ENCODE data around the gene PTX3. TPM values are rescaled to one million over a fixed set of nuclear protein-coding genes. Genes with fewer than 3 reads are reported as not detected.

Gene PTX3
- total and polyA plus RNA-seq, 10 of the 15 experiments (the other 5 are each of a cell fraction or from before 2014, with no cell fraction given) = 0.03 to 0.11 (median 0.06) TPM; not detected in 7

DNA sequence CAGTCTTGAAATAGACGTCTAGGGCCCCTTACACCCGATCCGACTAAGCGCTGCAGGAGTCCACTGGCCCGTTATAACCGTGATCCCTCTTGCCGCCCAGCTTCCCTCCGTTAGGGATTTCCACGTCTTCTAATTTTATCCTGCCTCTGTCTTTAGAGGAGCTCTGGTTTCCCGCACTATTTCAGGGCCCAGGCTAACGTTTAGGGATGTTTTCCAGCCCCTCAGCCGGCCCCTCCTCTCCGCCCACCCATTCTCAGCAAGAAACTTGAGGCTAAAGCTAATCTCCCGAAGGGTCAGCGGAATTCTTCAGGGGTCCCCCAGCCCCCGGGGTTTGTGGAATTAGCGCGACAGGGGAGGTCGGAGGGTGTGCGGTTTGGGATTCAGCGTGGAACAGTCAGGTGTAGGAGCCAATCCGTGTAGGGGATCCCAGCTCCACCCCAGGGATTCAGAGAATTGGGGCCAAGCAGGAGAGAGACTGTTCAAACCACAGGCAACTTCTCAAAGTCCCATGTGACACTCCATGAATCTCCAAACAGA is 1.6 kb downstream of the PTX3 start:
- no peaks in the 10 kb centered on the region for H4K20me1 ChIP-seq (ENCODE audit: control insufficient read depth, insufficient read depth)
- peaks cover 4 to 10% of the 10 kb centered on the region in 2 experiments; a peak in 3 of 4 replicates for H3K27me3 ChIP-seq (replicated peaks in 1 of 2; ENCODE audit: control insufficient read depth in 2 of 2, insufficient read depth in 2 of 2, low read length in 1 of 2)
- no peak for TF ChIP-seq MEF2A (IDR thresholded peaks at IDR 0.05; ENCODE audit: insufficient read depth, low read depth, low read length)
- no peak for TF ChIP-seq TBL1XR1 (IDR thresholded peaks at IDR 0.05; ENCODE audit: low read depth, low read length)
- no peak for TF ChIP-seq MEF2B (IDR thresholded peaks at IDR 0.05; ENCODE audit: partially characterized antibody, poor library complexity, severe bottlenecking)
- TF ChIP-seq ZNF274 (IDR thresholded peaks at IDR 0.05; ENCODE audit: insufficient read depth, insufficient read length) = no peak
- no peak for TF ChIP-seq MTA2 (IDR thresholded peaks at IDR 0.05; ENCODE audit: low read depth)
- no peak for TF ChIP-seq ZNF384 (IDR thresholded peaks at IDR 0.05; ENCODE audit: borderline replicate concordance, low read depth, low read length)
- TF ChIP-seq HCFC1 (IDR thresholded peaks at IDR 0.05; ENCODE audit: low read length) = no peak
- TF ChIP-seq RAD21 (IDR thresholded peaks at IDR 0.05; ENCODE audit: insufficient read depth, low read depth, low read length) = no peak
- no peak for TF ChIP-seq BHLHE40 (IDR thresholded peaks at IDR 0.05; ENCODE audit: borderline replicate concordance in 1 of 2, low read depth in 2 of 2, low read length in 1 of 2)
- TF ChIP-seq, protein P1, sequence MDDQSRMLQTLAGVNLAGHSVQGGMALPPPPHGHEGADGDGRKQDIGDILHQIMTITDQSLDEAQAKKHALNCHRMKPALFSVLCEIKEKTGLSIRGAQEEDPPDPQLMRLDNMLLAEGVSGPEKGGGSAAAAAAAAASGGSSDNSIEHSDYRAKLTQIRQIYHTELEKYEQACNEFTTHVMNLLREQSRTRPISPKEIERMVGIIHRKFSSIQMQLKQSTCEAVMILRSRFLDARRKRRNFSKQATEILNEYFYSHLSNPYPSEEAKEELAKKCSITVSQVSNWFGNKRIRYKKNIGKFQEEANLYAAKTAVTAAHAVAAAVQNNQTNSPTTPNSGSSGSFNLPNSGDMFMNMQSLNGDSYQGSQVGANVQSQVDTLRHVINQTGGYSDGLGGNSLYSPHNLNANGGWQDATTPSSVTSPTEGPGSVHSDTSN (IDR thresholded peaks at IDR 0.05; ENCODE audit: insufficient replicate concordance, low read depth, low read length) = no peak
- TF ChIP-seq EGR1 (IDR thresholded peaks at IDR 0.05; ENCODE audit: borderline replicate concordance in 1 of 2, low read depth in 2 of 2, low read length in 2 of 2) = no peak
- TF ChIP-seq CEBPB (IDR thresholded peaks at IDR 0.05; ENCODE audit: borderline replicate concordance in 1 of 2, low read depth in 2 of 2, low read length in 2 of 2) = no peak
- TF ChIP-seq, protein P2, sequence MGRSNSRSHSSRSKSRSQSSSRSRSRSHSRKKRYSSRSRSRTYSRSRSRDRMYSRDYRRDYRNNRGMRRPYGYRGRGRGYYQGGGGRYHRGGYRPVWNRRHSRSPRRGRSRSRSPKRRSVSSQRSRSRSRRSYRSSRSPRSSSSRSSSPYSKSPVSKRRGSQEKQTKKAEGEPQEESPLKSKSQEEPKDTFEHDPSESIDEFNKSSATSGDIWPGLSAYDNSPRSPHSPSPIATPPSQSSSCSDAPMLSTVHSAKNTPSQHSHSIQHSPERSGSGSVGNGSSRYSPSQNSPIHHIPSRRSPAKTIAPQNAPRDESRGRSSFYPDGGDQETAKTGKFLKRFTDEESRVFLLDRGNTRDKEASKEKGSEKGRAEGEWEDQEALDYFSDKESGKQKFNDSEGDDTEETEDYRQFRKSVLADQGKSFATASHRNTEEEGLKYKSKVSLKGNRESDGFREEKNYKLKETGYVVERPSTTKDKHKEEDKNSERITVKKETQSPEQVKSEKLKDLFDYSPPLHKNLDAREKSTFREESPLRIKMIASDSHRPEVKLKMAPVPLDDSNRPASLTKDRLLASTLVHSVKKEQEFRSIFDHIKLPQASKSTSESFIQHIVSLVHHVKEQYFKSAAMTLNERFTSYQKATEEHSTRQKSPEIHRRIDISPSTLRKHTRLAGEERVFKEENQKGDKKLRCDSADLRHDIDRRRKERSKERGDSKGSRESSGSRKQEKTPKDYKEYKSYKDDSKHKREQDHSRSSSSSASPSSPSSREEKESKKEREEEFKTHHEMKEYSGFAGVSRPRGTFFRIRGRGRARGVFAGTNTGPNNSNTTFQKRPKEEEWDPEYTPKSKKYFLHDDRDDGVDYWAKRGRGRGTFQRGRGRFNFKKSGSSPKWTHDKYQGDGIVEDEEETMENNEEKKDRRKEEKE (IDR thresholded peaks at IDR 0.05) = no peak
- no peak for TF ChIP-seq DPF2 (IDR thresholded peaks at IDR 0.05)
- in situ Hi-C loops (cut with MboI) = no loop called here
- no peaks in the 10 kb centered on the region for H3K36me3 ChIP-seq (ENCODE audit: control insufficient read depth in 2 of 2, insufficient read depth in 2 of 2, low read length in 1 of 2)
- POLR2A ChIA-PET = no interaction called here
- RAD21 ChIA-PET (ENCODE audit: unreplicated experiment) = no interaction called here
- FAIRE-seq = no peak
- no peak overlapping the region for H3K4me2 ChIP-seq (ENCODE audit: control insufficient read depth, insufficient read depth)
- 15% methylated on average over 22 of the region's 22 CpGs for WGBS (ENCODE audit: insufficient coverage, insufficient replicate concordance, low lambda C conversion rate, missing lambda C conversion rate)
- H3K27ac ChIP-seq (ENCODE audit: control insufficient read depth, insufficient read depth) = no peak overlapping the region
- BruUV-seq (replicated peaks) = no TSS peak
- H2AFZ ChIP-seq (ENCODE audit: control insufficient read depth, low read depth, low read length) = no peak overlapping the region
- no peaks in the 10 kb centered on the region for H3K4me1 ChIP-seq (ENCODE audit: control insufficient read depth, insufficient read depth, low read length)
- intact Hi-C loops (cut with micrococcal nuclease; ENCODE audit: unreplicated experiment) = no loop called here
- CTCF ChIA-PET = no interaction called here
- no peaks in the 10 kb centered on the region for H3K9me3 ChIP-seq (replicated peaks; ENCODE audit: control insufficient read depth, insufficient read depth, low read length)
- no peaks in the 10 kb centered on the region for H3K79me2 ChIP-seq (ENCODE audit: control insufficient read depth, insufficient read depth, low read length)
- SMC1A ChIA-PET (ENCODE audit: uncharacterized antibody, unreplicated experiment) = no interaction called here
- H3K9ac ChIP-seq (ENCODE audit: control insufficient read depth, insufficient read depth, low read length) = no peak overlapping the region
- DNase-seq (ENCODE audit: low read depth, low spot score) = no peak
- ATAC-seq = no peak
- H3K4me3 ChIP-seq = no peak overlapping the region
